HL-60 (cell line): Measurements from ENCODE around the gene SOD1.

ENCODE experiments used
- CTCF ChIP-seq: IDR thresholded peaks from one replicate; pipeline ENCODE4 v1.5.1; 2011; ENCODE audit warnings: low read length, control low read depth, inconsistent platforms; ENCODE audit not compliant: insufficient read depth
- GABPA ChIP-seq: IDR thresholded peaks from 2 replicates; pipeline ENCODE4 v1.6.1; 2012; ENCODE audit warnings: low read depth
- POLR2AphosphoS5 ChIP-seq: IDR thresholded peaks from 2 replicates; pipeline ENCODE4 v1.6.1; 2012; ENCODE audit warnings: low read depth
- SPI1 ChIP-seq: IDR thresholded peaks from 2 replicates; pipeline ENCODE4 v1.6.1; 2012; ENCODE audit warnings: low read depth, mild to moderate bottlenecking, borderline replicate concordance
- TF ChIP-seq, protein P1 (sequence below): IDR thresholded peaks from 2 replicates; pipeline ENCODE4 v1.6.1; 2012; ENCODE audit warnings: low read depth; ENCODE audit not compliant: insufficient replicate concordance

- TF ChIP-seq CTCF (no peak), POLR2AphosphoS5 (no peak), GABPA (no peak), SPI1 (no peak)
- TF ChIP-seq, protein P1, sequence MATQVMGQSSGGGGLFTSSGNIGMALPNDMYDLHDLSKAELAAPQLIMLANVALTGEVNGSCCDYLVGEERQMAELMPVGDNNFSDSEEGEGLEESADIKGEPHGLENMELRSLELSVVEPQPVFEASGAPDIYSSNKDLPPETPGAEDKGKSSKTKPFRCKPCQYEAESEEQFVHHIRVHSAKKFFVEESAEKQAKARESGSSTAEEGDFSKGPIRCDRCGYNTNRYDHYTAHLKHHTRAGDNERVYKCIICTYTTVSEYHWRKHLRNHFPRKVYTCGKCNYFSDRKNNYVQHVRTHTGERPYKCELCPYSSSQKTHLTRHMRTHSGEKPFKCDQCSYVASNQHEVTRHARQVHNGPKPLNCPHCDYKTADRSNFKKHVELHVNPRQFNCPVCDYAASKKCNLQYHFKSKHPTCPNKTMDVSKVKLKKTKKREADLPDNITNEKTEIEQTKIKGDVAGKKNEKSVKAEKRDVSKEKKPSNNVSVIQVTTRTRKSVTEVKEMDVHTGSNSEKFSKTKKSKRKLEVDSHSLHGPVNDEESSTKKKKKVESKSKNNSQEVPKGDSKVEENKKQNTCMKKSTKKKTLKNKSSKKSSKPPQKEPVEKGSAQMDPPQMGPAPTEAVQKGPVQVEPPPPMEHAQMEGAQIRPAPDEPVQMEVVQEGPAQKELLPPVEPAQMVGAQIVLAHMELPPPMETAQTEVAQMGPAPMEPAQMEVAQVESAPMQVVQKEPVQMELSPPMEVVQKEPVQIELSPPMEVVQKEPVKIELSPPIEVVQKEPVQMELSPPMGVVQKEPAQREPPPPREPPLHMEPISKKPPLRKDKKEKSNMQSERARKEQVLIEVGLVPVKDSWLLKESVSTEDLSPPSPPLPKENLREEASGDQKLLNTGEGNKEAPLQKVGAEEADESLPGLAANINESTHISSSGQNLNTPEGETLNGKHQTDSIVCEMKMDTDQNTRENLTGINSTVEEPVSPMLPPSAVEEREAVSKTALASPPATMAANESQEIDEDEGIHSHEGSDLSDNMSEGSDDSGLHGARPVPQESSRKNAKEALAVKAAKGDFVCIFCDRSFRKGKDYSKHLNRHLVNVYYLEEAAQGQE, result no peak
These were observed 46.4 kb upstream of the SOD1 start for GRCh38 chr21:31612894-31613785.
